CD4-positive, alpha-beta T cell (primary cell): ENCODE data around the gene C1QTNF6. TPM values are rescaled to one million over a fixed set of nuclear protein-coding genes. Genes with fewer than 3 reads are reported as not detected.

Experiments
- ATAC-seq: fragments of 200-7000 bp; cut with Tn5 transposase; one replicate; pipeline ENCODE4 v1.10.0; 2022; ENCODE audit warnings: mild to moderate bottlenecking; ENCODE audit not compliant: poor library complexity
- CTCF ChIA-PET: fragments of 350-600 bp; sonication (Branson Sonifier 250); formaldehyde crosslinking; loops from one replicate; lab custom pipeline; 2021; ENCODE audit warnings: antibody characterized with exemption, inconsistent platforms; lab: Charles Lee
- POLR2A ChIA-PET: fragments of 350-600 bp; sonication (Branson Sonifier 250); formaldehyde crosslinking; loops from one replicate; lab custom pipeline; 2021; ENCODE audit warnings: antibody characterized with exemption, inconsistent platforms; lab: Charles Lee
- DNase-seq, 14 experiments: peaks; one replicate each; pipeline ENCODE4 v3.0.0-alpha.2; 2013 to 2020; ENCODE audit warnings: mixed read lengths in 2 of 14
- H3K27ac ChIP-seq, 2 donors: one replicate each; pipeline versions ENCODE4 v1.5.1 to v1.7.0; 2013; ENCODE audit warnings: low read length in 2 of 2, low read depth in 1 of 2, mild to moderate bottlenecking in 1 of 2
- H3K27me3 ChIP-seq, 2 experiments: 1 replicate in 1 of 2; 2 replicates in 1 of 2; pipeline versions ENCODE4 v1.6.1 to v1.7.0; 2013; ENCODE audit warnings: low read length in 2 of 2, control low read depth in 1 of 2, mild to moderate bottlenecking in 1 of 2, moderate library complexity in 1 of 2; ENCODE audit not compliant: insufficient read depth in 2 of 2, control insufficient read depth in 1 of 2
- H3K36me3 ChIP-seq: one replicate; pipeline ENCODE4 v1.6.1; 2013; ENCODE audit warnings: low read length, control low read depth; ENCODE audit not compliant: insufficient read depth
- H3K4me1 ChIP-seq: one replicate; pipeline ENCODE4 v1.6.1; 2013; ENCODE audit warnings: low read length, control low read depth; ENCODE audit not compliant: insufficient read depth
- H3K4me3 ChIP-seq: one replicate; pipeline ENCODE4 v1.5.1; 2013; ENCODE audit warnings: mild to moderate bottlenecking, low read length, moderate library complexity
- H3K9me3 ChIP-seq, 2 experiments: 1 replicate in 1 of 2; 2 replicates in 1 of 2; pipeline versions ENCODE4 v1.6.1 to v1.7.0; 2013; ENCODE audit warnings: low read length in 2 of 2, mild to moderate bottlenecking in 2 of 2, control low read depth in 1 of 2, moderate library complexity in 1 of 2; ENCODE audit not compliant: control insufficient read depth in 1 of 2, insufficient read depth in 1 of 2
- H3K27ac Mint-ChIP-seq: one replicate; pipeline ENCODE4 v1.8.0; 2020; ENCODE audit warnings: mixed read lengths
- H3K27me3 Mint-ChIP-seq: one replicate; pipeline ENCODE4 v1.8.0; 2021; ENCODE audit warnings: mixed read lengths
- H3K36me3 Mint-ChIP-seq: one replicate; pipeline ENCODE4 v1.8.0; 2021; ENCODE audit warnings: low read depth, mixed read lengths
- H3K4me1 Mint-ChIP-seq: one replicate; pipeline ENCODE4 v1.8.0; 2021; ENCODE audit warnings: low read depth, mixed read lengths
- H3K4me3 Mint-ChIP-seq: one replicate; pipeline ENCODE4 v1.8.0; 2020; ENCODE audit warnings: mild to moderate bottlenecking, mixed read lengths
- H3K9me3 Mint-ChIP-seq: one replicate; pipeline ENCODE4 v1.8.0; 2020; ENCODE audit warnings: mixed read lengths
- intact Hi-C, 2 experiments: fragments of 100-400 bp; cut with DNase I in 1 of 2; cut with micrococcal nuclease in 1 of 2; formaldehyde crosslinking; loops; one replicate each; pipeline versions ENCODE4 v1.15.1 to v1.9.0; 2023 to 2025; cut with DNase I, micrococcal nuclease
- total RNA-seq, 174 experiments: library from RNA in 2 of 174; stranded (reverse) in 2 of 174; gene quantifications; one replicate each; pipeline ENCODE4 v1.2.3 and lab custom pipeline; 2021 to 2026
- TF ChIP-seq, protein P1 (sequence below): fragments of 200-600 bp; IDR thresholded peaks from one replicate; pipeline ENCODE4 v1.8.0; 2022; ENCODE audit warnings: antibody characterized with exemption, mild to moderate bottlenecking

C1QTNF6 gene
- total RNA-seq, 2 experiments from 2014 or later = 11.9 to 12.1 TPM

DNA sequence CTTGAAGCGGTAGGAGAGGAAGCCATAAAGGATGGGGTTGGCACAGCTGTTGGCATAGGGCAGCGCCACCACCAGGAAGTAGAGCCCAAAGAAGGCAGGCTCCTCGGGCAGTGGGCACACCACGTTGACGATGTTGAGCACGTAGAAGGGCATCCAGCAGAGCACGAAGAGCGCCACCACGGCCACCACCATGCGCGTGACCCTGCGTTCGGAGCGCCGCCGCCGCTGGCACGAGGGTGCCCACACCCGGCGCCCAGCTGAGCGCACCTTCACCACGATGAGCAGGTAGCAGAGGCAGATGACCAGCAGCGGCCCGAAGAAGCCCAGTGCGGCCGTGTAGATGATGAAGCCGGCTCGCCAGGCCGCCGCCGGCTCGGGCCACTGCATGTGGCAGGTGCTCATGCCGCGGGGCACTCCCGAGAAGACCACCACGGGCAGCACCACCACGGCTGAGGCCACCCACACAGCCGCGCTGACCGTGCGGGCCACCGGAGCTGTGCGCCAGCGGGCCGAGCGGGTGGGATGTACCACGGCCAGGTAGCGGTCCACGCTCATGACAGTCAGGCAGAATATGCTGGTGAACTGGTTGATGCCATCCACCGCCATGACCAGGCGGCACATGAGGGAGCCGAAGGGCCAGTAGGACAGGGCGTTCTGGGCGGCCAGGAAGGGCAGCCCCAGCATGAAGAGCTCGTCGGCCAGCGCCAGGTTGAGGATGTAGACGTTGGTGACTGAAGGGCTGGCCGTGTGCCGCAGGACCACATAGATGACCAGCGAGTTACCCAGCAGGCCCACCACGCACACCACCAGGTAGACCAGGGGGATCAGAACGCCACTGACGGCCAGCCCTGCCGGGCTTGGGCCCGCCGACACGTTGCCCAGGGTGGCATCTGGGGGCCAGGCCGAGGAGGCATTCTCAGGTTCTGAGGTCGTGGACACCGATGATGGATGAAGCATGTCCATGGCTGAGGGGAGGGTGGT, 19.1 kb upstream of the C1QTNF6 start:
- TF ChIP-seq, protein P1, sequence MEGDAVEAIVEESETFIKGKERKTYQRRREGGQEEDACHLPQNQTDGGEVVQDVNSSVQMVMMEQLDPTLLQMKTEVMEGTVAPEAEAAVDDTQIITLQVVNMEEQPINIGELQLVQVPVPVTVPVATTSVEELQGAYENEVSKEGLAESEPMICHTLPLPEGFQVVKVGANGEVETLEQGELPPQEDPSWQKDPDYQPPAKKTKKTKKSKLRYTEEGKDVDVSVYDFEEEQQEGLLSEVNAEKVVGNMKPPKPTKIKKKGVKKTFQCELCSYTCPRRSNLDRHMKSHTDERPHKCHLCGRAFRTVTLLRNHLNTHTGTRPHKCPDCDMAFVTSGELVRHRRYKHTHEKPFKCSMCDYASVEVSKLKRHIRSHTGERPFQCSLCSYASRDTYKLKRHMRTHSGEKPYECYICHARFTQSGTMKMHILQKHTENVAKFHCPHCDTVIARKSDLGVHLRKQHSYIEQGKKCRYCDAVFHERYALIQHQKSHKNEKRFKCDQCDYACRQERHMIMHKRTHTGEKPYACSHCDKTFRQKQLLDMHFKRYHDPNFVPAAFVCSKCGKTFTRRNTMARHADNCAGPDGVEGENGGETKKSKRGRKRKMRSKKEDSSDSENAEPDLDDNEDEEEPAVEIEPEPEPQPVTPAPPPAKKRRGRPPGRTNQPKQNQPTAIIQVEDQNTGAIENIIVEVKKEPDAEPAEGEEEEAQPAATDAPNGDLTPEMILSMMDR = no peak
- peak in 2 of 14 experiments; percentile 2 to 31 for DNase-seq

DNA sequence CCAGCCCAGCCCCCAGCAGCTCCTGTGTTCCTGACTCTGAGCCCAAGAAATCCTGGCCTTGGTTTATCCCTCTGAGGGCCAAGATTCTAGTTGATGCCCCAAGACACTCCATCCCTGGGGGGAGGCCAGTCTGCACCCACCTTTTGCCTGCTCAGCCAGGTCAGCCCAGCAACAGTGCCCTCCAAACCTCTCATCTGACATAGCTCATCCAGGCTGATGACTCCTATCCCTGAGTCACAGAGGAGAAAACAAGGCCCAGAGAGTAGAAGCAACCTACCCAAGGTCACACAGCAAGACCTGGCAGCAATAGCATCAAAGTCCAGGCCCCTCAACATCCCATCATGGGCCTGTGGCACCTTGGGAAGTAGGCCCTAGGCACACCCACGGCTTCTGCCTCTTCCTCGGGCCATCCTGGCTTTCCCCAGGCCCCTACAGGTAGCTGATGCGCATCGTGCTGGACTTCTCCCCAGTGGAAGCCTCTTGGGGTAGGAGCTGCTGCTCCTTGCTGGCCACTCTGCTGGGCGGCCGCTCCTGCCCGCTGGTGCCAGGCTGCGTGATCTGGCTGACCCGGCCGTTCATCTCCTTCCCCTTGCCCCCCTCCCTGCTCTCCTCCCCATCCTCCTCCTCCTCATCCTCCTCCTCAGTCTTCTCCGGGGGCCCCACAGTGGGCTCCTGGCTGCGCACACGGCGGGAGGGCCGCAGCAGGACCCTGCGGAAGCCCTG, 18.2 kb upstream of the C1QTNF6 start:
- ATAC-seq (no peak), DNase-seq (peak in 2 of 14 experiments; percentile 3 to 29)
- Mint-ChIP-seq H3K4me1 (peaks cover 48% of the 10 kb centered on the region), H3K9me3 (no peaks in the 10 kb centered on the region), H3K4me3 (no peak overlapping the region), H3K36me3 (peaks cover 4% of the 10 kb centered on the region), H3K27me3 (no peaks in the 10 kb centered on the region), H3K27ac (peak overlapping the region; percentile 36)
- Histone ChIP-seq H3K4me1 (peaks cover 52% of the 10 kb centered on the region), H3K27ac (no peak overlapping the region), H3K27me3 (no peaks in the 10 kb centered on the region), H3K36me3 (no peaks in the 10 kb centered on the region), H3K9me3 (no peaks in the 10 kb centered on the region), H3K4me3 (no peak overlapping the region)
- ChIA-PET CTCF (no interaction called here), POLR2A (interaction anchor here (0.9 to 2.7 kb wide), 4 partner anchors 9 to 36 kb away, joined by 3 to 17 read pairs (median 4); no protein-coding TSS in a partner anchor)
- intact Hi-C loops = no loop called here
- TF ChIP-seq, protein P1 = no peak

More for the DNA sequence above, 19.1 kb upstream of the C1QTNF6 start:
- POLR2A ChIA-PET = interaction anchor here (1.2 to 3.3 kb wide), 8 partner anchors 8 to 35 kb away, joined by 3 to 17 read pairs (median 9); no protein-coding TSS in a partner anchor
- H3K9me3 Mint-ChIP-seq = no peaks in the 10 kb centered on the region
- Histone ChIP-seq H3K36me3 (no peaks in the 10 kb centered on the region), H3K4me3 (no peak overlapping the region), H3K9me3 (no peaks in the 10 kb centered on the region), H3K27me3 (no peaks in the 10 kb centered on the region), H3K27ac (no peak overlapping the region), H3K4me1 (peaks cover 55% of the 10 kb centered on the region)
- peak overlapping the region; percentile 45 for H3K4me3 Mint-ChIP-seq
- CTCF ChIA-PET = interaction anchor here (1.8 to 2.2 kb wide), 2 partner anchors 13 to 54 kb away, joined by 5 to 9 read pairs; no protein-coding TSS in a partner anchor
- intact Hi-C loops = no loop called here
- H3K4me1 Mint-ChIP-seq = peaks cover 48% of the 10 kb centered on the region
- H3K27ac Mint-ChIP-seq = peak overlapping the region; percentile 90
- ATAC-seq = no peak
- H3K27me3 Mint-ChIP-seq = no peaks in the 10 kb centered on the region
- peaks cover 4% of the 10 kb centered on the region for H3K36me3 Mint-ChIP-seq

DNA sequence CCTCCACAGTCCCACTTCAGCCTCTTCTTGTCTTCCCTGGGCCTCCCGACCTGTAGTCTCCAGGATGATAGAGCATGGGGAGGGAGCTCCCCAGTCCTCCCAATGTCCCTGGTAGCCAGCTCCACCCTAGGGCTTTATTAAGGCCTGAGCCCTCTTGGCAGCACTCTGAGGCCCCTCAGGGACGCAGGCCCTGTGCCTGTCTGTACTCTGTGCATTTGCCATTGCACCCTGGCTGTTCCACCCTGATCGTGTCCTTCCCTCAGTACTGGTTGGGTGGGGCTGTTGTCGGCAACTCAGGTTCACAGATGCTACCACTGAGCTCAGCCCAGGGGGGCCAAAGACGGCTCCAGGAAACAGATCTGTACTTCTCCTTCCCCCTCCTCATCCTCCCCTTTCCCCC, 17.0 kb upstream of the C1QTNF6 start:
- H3K9me3 ChIP-seq = no peaks in the 10 kb centered on the region
- POLR2A ChIA-PET = interaction anchor here (0.9 to 2.7 kb wide), 2 partner anchors 10 to 13 kb away, joined by 4 to 17 read pairs; no protein-coding TSS in a partner anchor
- no peaks in the 10 kb centered on the region for H3K27me3 Mint-ChIP-seq
- intact Hi-C loops = no loop called here
- no peaks in the 10 kb centered on the region for H3K9me3 Mint-ChIP-seq
- ATAC-seq (no peak), DNase-seq (peak in 1 of 14 experiments; percentile 27)
- H3K36me3 ChIP-seq = no peaks in the 10 kb centered on the region
- peak overlapping the region; percentile 44 for H3K27ac Mint-ChIP-seq
- no peaks in the 10 kb centered on the region for H3K27me3 ChIP-seq
- peak overlapping the region; percentile 15 for H3K4me3 Mint-ChIP-seq
- peaks cover 57% of the 10 kb centered on the region for H3K4me1 ChIP-seq
- TF ChIP-seq, protein P1 = no peak
- peaks cover 42% of the 10 kb centered on the region for H3K4me1 Mint-ChIP-seq
- H3K4me3 ChIP-seq = no peak overlapping the region
- H3K36me3 Mint-ChIP-seq = peaks cover 4% of the 10 kb centered on the region
- H3K27ac ChIP-seq = no peak overlapping the region
- CTCF ChIA-PET = no interaction called here
